Dermis blood vessel endothelial cell (primary cell): ENCODE results near the gene NDOR1. TPM values are rescaled to one million over a fixed set of nuclear protein-coding genes. Genes with fewer than 3 reads are reported as not detected.
"Not testable (repeated sequence)": the region's sequence is repeated elsewhere in the genome, so short reads cannot be mapped to it uniquely, and the experiment has no call there.

ENCODE experiments used
- DNase-seq: peaks from one replicate; pipeline ENCODE4 v3.0.0; 2010
- total RNA-seq: library from RNA; depleted of rRNA; stranded (reverse); fragments of >200 nt; gene quantifications from 2 replicates; pipeline ENCODE4 v1.2.3, GENCODE V29; 2014

The NDOR1 gene
- total RNA-seq, 1 donor from 2014 or later, result 3.4 TPM

- no peak for DNase-seq
Measured at GRCh38 chr9:137233143-137233980, 27.9 kb downstream of the NDOR1 start.

- no peak for DNase-seq
Measured at GRCh38 chr9:137234055-137234697, 28.7 kb downstream of the NDOR1 start.

GRCh38 chr9:137234758-137235423 is 29.4 kb downstream of the NDOR1 start:
- DNase-seq, result no peak

- DNase-seq, result no peak
Measured at GRCh38 chr9:137235424-137236237, 30.1 kb downstream of the NDOR1 start.

DNA sequence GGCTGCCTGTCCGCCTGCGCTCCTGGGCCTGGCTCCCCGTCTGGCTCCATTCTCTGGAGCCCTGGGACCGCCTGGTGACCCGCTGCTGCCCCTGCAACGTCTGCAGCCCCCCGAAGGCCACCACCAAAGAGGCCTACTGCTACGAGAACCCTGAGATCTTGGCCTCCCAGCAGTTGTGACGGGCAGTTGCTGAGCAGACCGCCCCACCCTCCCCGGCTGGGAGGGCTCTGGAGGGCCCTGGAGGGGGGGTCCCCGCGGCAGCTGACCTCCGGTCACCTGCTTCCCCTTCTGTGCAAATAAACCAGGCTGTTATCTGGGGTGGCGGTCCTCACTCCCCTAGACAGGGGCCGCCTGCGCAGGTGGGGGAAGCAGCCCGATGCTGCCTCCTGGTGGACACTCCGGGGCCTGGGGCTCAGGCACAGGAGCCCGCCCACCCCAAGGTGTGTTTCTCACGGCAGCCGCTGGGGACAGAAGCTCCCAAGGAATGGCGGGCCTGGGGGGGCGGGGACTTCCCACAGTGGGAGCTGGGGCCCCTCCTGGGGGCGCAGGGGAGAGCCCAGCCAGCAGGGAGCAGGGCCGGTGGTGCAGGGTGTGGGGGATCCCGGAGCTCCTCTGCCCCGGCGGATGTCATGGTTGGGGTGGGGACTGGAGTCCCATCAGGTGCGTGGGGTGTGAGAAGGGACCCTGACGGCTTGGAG is 30.9 kb downstream of the NDOR1 start:
- DNase-seq, result peak; percentile 90

GRCh38 chr9:137236936-137237421 is 31.5 kb downstream of the NDOR1 start:
- no peak for DNase-seq

DNA sequence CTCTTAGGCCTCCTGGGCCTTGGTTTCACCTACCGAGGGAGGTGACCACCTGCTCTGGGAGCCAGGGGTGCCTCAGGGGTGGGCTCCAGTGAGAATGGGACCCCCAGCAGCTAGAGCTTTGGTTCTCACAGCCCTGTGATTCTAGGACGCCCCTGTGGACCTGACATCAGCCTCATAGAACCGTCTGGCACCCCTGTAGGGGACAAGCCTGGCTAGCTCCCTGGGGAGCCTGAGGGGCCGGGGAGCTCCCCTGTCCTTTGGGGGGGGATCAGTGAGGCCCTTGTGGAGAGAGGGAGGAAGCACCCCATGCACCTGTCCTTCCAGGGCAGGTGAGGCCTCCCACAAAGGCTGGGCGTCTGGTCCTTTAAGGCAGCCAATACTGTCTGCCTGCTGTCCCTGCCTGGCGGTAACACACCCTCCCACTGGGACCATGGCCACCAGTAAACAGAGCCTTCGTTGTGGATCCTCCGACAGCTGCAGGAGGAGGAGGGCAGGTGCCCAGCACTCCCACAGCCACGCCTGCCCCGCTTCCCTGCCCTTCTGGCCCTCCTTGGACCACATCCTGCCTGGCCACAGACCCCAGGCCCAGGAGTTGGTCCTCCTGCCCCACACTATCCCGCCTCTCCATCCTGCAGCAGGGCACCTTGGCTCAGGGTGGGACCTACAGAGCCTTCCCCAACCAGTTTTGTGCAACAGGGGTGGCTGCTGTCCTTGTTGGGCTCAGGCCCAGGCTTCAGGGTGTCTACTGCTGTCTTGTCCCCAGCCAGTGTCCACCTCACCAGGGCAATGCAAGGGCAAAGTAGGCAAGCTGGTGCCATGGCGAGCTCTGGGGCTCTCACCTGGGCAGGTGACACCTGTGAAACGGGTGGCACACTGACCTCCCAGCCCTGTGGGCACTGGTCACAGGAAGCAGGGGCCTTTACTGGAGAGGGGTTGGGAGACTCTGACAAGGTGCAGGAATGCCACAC is 32.5 kb downstream of the NDOR1 start:
- no peak for DNase-seq

GRCh38 chr9:137239541-137240200 is 34.2 kb downstream of the NDOR1 start:
- not testable (repeated sequence) for DNase-seq

DNA sequence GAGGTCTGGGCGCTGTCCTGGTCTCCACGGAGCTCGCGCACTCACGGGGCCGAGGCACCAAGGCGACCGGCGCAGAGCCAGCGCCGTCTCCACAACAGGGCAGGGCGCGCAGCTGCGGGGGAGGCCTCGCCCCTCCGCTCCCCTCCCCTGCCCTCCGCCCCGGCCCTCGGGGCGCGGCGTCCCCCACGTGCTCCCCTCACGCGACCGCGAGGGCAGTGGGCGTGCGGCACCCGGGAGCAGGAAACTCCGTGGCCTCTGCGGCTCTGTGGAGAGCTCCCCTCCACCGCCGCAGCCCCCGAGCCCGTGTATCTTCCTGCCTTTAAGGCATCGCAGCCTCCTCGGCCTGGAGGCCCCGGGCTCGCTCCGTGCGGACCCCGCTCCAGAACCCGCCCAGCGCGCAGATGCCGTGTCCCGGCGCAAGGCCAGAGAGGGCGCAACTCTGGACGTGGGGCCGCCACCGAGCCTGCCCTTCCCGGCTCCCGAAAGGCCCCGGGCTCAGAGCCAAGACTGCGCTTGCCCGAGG is 34.9 kb downstream of the NDOR1 start:
- peak; percentile 82 for DNase-seq

GRCh38 chr9:137240841-137241489 is 35.5 kb downstream of the NDOR1 start, which contains the start of gene TUBB4B:
Gene TUBB4B (plus strand): TSS chr9:137241287. CDS start chr9:137241361, 74 bp downstream.
- peak; percentile 100 for DNase-seq

DNA sequence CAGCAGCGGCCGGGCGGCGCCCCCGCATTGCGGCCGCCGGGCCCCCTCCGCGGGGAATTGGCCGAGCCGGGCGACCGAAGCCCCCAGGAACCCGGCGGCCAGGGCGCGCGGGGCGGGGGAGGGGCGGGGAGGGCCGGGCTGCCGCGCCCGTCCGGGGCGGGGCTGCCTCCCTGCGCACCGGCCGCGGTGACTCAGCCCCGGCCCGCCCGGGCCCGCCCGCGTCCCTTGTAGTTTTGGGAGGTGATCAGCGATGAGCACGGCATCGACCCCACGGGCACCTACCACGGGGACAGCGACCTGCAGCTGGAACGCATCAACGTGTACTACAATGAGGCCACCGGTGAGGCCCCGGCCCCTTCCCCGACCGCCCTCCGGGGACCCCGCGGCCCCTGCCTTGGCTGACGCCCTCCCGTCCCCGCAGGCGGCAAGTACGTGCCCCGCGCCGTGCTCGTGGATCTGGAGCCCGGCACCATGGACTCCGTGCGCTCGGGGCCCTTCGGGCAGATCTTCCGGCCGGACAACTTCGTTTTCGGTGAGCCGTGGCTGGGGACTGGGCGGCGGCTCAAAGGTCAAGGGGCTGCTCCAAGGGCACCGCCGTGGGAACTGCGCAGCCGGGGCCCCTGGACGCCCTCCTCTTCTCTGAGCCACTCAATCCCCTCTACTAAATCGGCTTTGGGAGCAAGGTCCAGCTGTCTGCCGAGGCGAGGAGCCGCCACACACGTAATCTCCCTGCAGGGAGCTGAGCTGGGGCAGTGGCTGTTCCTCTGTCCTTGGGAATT is 36.2 kb downstream of the NDOR1 start:
- peak; percentile 49 for DNase-seq

DNA sequence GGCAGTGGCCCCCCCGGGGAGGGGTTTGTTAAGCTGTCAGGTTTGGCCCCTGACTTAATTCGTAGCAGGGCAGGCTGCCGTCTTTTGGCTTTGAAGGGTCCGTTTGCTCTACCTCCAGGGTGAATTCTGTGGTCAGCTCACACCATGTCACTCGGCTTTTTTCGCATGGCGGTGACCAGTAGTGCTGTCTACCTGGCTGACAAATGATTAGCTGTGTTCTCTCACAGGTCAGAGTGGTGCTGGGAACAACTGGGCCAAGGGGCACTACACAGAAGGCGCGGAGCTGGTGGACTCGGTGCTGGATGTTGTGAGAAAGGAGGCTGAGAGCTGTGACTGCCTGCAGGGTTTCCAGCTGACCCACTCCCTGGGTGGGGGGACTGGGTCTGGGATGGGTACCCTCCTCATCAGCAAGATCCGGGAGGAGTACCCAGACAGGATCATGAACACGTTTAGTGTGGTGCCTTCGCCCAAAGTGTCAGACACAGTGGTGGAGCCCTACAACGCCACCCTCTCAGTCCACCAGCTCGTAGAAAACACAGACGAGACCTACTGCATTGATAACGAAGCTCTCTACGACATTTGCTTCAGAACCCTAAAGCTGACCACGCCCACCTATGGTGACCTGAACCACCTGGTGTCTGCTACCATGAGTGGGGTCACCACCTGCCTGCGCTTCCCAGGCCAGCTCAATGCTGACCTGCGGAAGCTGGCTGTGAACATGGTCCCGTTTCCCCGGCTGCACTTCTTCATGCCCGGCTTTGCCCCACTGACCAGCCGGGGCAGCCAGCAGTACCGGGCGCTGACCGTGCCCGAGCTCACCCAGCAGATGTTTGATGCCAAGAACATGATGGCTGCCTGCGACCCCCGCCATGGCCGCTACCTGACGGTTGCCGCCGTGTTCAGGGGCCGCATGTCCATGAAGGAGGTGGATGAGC is 37.0 kb downstream of the NDOR1 start:
- DNase-seq, result no peak

- DNase-seq, result not testable (repeated sequence)
Measured at GRCh38 chr9:137243266-137243625, 37.7 kb downstream of the NDOR1 start.

- no peak for DNase-seq
Measured at GRCh38 chr9:137243626-137244485, 38.4 kb downstream of the NDOR1 start.

DNA sequence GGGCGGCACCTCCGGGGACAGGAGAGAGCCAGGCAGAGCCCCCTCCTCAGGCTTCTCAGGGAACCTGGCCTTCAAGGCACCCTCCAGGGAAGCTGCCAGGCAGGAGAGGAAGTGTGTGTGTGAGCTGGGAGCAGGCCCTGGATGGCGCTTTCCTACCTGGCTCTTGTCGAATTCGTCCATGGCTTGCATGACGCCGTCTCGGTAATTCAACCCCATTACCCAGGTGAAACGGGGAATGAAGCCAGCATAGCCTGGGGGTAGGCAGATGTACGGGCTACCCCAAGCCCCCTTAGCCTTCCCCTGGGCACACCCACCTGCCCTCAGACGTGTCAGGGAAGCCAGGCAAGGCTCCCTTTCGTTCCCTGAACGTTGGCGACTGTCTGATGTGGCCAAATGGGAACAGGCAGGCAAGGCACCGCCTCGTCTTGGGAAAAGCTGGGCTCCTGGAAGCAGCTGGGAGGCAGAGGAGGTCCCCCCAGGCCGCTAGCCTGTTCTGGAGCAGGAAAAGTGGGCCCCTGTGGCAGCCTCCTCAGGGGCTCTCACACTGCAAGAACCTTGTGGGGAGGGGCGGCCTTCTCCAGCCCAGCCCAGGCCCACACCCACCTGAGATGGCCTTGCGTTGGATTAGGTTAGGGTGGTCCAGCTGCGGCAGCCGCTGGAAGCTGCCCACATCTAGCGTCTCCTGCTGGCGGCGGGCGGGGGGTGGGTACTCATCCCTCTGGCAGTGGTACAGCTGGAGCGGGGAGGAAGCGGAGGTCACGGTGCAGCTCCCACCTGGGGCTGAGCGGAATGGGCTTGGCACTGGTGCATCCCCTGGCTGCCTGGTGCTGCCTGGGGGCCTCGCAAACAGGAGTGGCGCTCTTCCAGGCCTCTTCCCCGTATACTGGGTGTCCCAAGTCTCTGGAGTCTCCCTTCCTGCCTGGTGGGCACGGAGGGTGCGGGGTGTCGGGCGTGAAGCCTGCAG is 39.3 kb downstream of the NDOR1 start:
- DNase-seq, result peak; percentile 52
